AG04450 (cell line): ENCODE data around the gene STN1. TPM values are rescaled to one million over a fixed set of nuclear protein-coding genes. Genes with fewer than 3 reads are reported as not detected.

Experiments
- CTCF ChIA-PET: fragments of 300-600, 350-600 bp; formaldehyde crosslinking; extraction: SDS; loops from one replicate; lab custom pipeline; 2022; ENCODE audit warnings: antibody characterized with exemption, inconsistent platforms; lab: Charles Lee
- POLR2A ChIA-PET: fragments of 350-600 bp; formaldehyde crosslinking; extraction: SDS; loops from one replicate; lab custom pipeline; 2021; ENCODE audit warnings: antibody characterized with exemption, inconsistent platforms; lab: Yijun Ruan, JAX
- DNase-seq: peaks from one replicate; pipeline ENCODE4 v3.0.0-alpha.2; 2011; ENCODE audit warnings: low read depth, low spot score
- H3K27ac ChIP-seq: one replicate; pipeline ENCODE4 v1.5.1; 2012; ENCODE audit warnings: low read depth, low read length, control low read depth
- H3K27me3 ChIP-seq: one replicate; pipeline ENCODE4 v1.6.0; 2012; ENCODE audit warnings: low read length; ENCODE audit not compliant: control insufficient read depth, insufficient read depth
- H3K4me3 ChIP-seq: 2 replicates; pipeline ENCODE4 v1.5.1; 2011; ENCODE audit warnings: mild to moderate bottlenecking, low read depth, low read length, control low read depth
- H3K9me3 ChIP-seq: 2 replicates; pipeline ENCODE4 v1.5.1; 2012; ENCODE audit warnings: low read length; ENCODE audit not compliant: control insufficient read depth, insufficient read depth
- polyA plus RNA-seq: library from polyadenylated mRNA; depleted of rRNA; stranded (reverse); fragments of >200 nt; gene quantifications from 2 replicates; pipeline ENCODE4 v1.2.3, GENCODE V29; 2011
- TF ChIP-seq, protein P1 (sequence below): IDR thresholded peaks from 2 replicates; pipeline ENCODE4 v1.5.1; 2011; ENCODE audit warnings: low read depth, low read length, control low read depth, inconsistent platforms

STN1 gene
- polyA plus RNA-seq, 1 experiment: 19.0 TPM

DNA sequence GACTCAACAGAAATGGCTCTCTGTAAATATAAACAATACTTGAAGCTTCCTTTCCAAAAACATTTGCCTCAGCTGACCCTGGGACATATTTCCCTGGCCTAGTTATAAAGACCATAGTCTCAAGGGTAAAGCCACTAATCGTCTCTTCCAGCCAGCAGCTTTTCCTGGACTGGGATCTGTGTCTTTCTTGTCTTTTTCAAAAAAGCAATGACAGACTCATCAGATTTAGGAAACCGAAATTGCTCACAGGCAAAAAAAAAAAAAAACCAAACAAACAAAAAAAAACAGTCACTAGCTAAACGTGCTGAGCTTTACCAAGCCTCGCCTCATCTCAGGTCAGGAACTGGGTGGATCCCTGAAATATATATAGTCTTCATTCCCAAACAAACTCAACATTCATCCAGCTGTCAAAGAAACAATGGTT is 23.5 kb downstream of the STN1 start:
- Histone ChIP-seq H3K4me3 (no peak overlapping the region), H3K27me3 (no peaks in the 10 kb centered on the region), H3K9me3 (no peaks in the 10 kb centered on the region), H3K27ac (no peak overlapping the region)
- TF ChIP-seq, protein P1, sequence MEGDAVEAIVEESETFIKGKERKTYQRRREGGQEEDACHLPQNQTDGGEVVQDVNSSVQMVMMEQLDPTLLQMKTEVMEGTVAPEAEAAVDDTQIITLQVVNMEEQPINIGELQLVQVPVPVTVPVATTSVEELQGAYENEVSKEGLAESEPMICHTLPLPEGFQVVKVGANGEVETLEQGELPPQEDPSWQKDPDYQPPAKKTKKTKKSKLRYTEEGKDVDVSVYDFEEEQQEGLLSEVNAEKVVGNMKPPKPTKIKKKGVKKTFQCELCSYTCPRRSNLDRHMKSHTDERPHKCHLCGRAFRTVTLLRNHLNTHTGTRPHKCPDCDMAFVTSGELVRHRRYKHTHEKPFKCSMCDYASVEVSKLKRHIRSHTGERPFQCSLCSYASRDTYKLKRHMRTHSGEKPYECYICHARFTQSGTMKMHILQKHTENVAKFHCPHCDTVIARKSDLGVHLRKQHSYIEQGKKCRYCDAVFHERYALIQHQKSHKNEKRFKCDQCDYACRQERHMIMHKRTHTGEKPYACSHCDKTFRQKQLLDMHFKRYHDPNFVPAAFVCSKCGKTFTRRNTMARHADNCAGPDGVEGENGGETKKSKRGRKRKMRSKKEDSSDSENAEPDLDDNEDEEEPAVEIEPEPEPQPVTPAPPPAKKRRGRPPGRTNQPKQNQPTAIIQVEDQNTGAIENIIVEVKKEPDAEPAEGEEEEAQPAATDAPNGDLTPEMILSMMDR: no peak
- CTCF ChIA-PET: interaction anchor here (0.6 to 2.5 kb wide), 8 partner anchors 10 to 316 kb away, joined by 3 to 22 read pairs (median 4); partner anchors contain the start of gene SFR1
- POLR2A ChIA-PET: interaction anchor here (0.7 to 1.0 kb wide), 3 partner anchors 14 to 459 kb away, joined by 3 to 5 read pairs (median 5); partner anchors contain the start of gene CFAP58
- DNase-seq: no peak

DNA sequence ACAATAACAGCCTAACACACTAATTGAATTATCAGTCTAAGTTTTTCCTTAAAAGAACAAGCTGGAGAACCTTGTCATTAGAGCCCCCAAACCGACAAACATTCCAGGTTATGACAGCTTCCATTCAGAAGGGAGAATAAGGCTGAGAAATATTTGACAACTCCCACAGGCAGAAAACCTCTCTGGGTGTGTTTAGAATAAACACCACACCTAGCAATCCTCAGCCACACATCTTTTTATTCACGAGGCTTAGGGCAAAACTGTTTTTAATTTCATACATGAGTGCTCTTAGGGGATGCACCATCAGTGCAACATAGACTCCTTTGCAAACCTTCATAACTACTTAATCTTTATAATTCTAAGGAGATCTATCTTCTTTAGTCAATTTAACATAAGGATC is 24.2 kb downstream of the STN1 start:
- TF ChIP-seq, protein P1: no peak
- no peak for DNase-seq
- Histone ChIP-seq H3K27me3 (no peaks in the 10 kb centered on the region), H3K9me3 (no peaks in the 10 kb centered on the region), H3K27ac (no peak overlapping the region), H3K4me3 (no peak overlapping the region)
- CTCF ChIA-PET: interaction anchor here (0.7 to 2.5 kb wide), 4 partner anchors 9 to 229 kb away, joined by 4 to 22 read pairs (median 5); partner anchors contain the start of gene SFR1
- POLR2A ChIA-PET: interaction anchor here (0.6 to 0.7 kb wide), 2 partner anchors 227 to 460 kb away, joined by 3 to 9 read pairs; partner anchors contain the start of gene CFAP58

DNA sequence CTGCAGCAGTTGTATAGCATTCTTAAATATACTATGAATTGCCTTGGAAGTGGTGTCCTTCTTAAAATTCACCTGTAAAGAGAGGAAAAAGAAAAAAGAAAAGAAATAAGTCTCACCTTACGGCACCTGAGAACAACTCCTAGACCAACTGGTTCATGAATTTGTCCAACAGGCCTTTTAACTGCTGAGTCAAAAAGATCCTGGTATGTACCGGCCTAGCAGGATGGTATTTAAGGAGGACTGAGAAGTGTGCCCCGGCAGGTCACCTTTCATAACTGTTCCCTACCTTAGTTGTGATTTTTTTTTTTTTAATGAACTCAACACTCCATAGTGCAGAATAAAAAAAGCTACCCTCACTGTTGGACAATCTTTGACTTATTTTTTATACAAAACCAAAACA is 25.8 kb downstream of the STN1 start:
- TF ChIP-seq, protein P1: no peak
- ChIA-PET POLR2A (no interaction called here), CTCF (interaction anchor here (1.8 kb wide), 1 partner anchor 229 kb away, joined by 5 read pairs; the partner anchor contains the start of gene SFR1)
- H3K4me3 ChIP-seq: no peak overlapping the region
- H3K27ac ChIP-seq: no peak overlapping the region
- H3K9me3 ChIP-seq: no peaks in the 10 kb centered on the region
- H3K27me3 ChIP-seq: no peaks in the 10 kb centered on the region
- DNase-seq: no peak

DNA sequence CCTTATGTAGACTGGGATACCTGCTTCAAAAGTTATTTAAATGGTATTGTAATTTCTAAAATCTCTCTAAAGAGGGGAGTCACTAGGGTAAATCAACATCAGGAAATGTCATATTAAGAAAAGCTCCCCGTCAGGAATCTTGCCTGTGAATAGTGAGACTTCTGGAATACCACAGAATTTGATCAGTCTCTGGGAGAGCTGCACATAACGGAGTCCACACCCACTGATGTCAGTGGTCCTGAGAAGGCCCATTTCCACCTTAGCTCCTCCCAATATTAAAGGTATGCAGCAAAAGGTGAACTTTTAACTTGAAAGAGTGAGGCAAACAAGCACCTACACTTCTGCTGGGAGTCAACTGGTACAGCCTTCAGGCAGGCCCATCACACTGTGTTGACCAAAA is 27.3 kb downstream of the STN1 start:
- Histone ChIP-seq H3K27me3 (no peaks in the 10 kb centered on the region), H3K4me3 (no peak overlapping the region), H3K27ac (no peak overlapping the region), H3K9me3 (no peaks in the 10 kb centered on the region)
- TF ChIP-seq, protein P1: no peak
- DNase-seq: no peak
- POLR2A ChIA-PET: no interaction called here
- CTCF ChIA-PET: interaction anchor here (1.8 to 2.1 kb wide), 4 partner anchors 138 to 320 kb away, joined by 5 to 15 read pairs (median 8); partner anchors contain the start of gene SFR1

DNA sequence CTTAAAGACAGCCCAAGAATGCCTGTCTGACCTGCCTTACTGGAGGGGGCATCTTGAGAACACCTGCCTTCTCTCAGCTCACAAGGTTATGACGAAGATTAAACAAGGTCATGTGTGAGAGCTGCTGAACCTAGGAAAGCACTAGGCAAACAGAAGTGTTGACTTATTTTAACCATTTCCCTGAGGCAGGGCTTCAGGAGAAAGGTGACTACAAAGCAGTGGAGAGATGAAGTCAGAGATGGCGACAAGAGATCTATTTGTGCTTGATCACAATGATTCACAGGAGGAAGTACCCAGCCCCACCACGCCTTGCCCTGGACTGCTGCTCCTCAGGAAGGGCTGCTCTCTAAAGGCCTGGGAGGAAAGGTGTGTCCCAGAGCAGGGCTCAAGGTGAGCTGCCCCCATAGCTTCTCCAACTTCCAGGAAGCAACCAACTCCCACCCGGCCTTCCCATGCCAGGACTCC is 27.8 kb downstream of the STN1 start:
- CTCF ChIA-PET: interaction anchor here (0.9 to 2.7 kb wide), 7 partner anchors 11 to 320 kb away, joined by 3 to 21 read pairs (median 7); partner anchors contain the start of gene SFR1
- no peak overlapping the region for H3K4me3 ChIP-seq
- no peaks in the 10 kb centered on the region for H3K27me3 ChIP-seq
- TF ChIP-seq, protein P1: no peak
- no peaks in the 10 kb centered on the region for H3K9me3 ChIP-seq
- H3K27ac ChIP-seq: no peak overlapping the region
- DNase-seq: no peak
- POLR2A ChIA-PET: interaction anchor here (0.6 kb wide), 1 partner anchor 274 kb away, joined by 3 read pairs; no protein-coding TSS in a partner anchor
